ENCODE measurements around the gene RORB.

The RORB gene

GRCh38 chr9:74663439-74663838, 166.3 kb downstream of the RORB start:
- Histone ChIP-seq H3K4me3 (ENCODE audit: control insufficient read depth in 1 of 7, extremely low read depth in 1 of 7, insufficient read depth in 4 of 7, low read depth in 2 of 7, low read length in 6 of 7) (no peak overlapping the region), H3K27me3 (replicated peaks in 2 of 5; ENCODE audit: control insufficient read depth in 4 of 5, insufficient read depth in 5 of 5, low read length in 4 of 5) (peaks cover 0 to 2% (median 0%) of the 10 kb centered on the region in 5 experiments), H3K36me3 (ENCODE audit: control insufficient read depth in 4 of 4, insufficient read depth in 4 of 4, low read length in 3 of 4) (no peaks in the 10 kb centered on the region), H3K4me1 (ENCODE audit: control extremely low read depth in 1 of 4, control insufficient read depth in 4 of 4, insufficient read depth in 4 of 4, low read length in 3 of 4) (no peaks in the 10 kb centered on the region), H3K27ac (ENCODE audit: insufficient read depth in 1 of 2, low read depth in 1 of 2, low read length in 2 of 2, poor library complexity in 1 of 2, severe bottlenecking in 2 of 2) (no peak overlapping the region), H3K9me3 (ENCODE audit: control extremely low read depth in 1 of 5, control insufficient read depth in 4 of 5, insufficient read depth in 2 of 5, low read depth in 1 of 5, low read length in 4 of 5) (no peaks in the 10 kb centered on the region)
- no CpG with 5 or more reads among the region's 1 CpG for WGBS (ENCODE audit: insufficient coverage)
- DNase-seq = no peak
- ChIA-PET POLR2A (no interaction called here), CTCF (no interaction called here)

GRCh38 chr9:74666625-74667316, 169.6 kb downstream of the RORB start:
- Histone ChIP-seq H3K27me3 (replicated peaks in 2 of 5; ENCODE audit: control insufficient read depth in 4 of 5, insufficient read depth in 5 of 5, low read length in 4 of 5) (peaks cover 0 to 2% (median 0%) of the 10 kb centered on the region in 5 experiments), H3K9me3 (ENCODE audit: control extremely low read depth in 1 of 5, control insufficient read depth in 4 of 5, insufficient read depth in 2 of 5, low read depth in 1 of 5, low read length in 4 of 5) (no peaks in the 10 kb centered on the region), H3K4me3 (ENCODE audit: control insufficient read depth in 1 of 7, extremely low read depth in 1 of 7, insufficient read depth in 4 of 7, low read depth in 2 of 7, low read length in 6 of 7) (no peak overlapping the region), H3K4me1 (ENCODE audit: control extremely low read depth in 1 of 4, control insufficient read depth in 4 of 4, insufficient read depth in 4 of 4, low read length in 3 of 4) (no peaks in the 10 kb centered on the region), H3K27ac (ENCODE audit: insufficient read depth in 1 of 2, low read depth in 1 of 2, low read length in 2 of 2, poor library complexity in 1 of 2, severe bottlenecking in 2 of 2) (no peak overlapping the region), H3K36me3 (ENCODE audit: control insufficient read depth in 4 of 4, insufficient read depth in 4 of 4, low read length in 3 of 4) (no peaks in the 10 kb centered on the region)
- ChIA-PET POLR2A (interaction anchor here (0.6 kb wide), 1 partner anchor 17 kb away, joined by 3 read pairs; no protein-coding TSS in a partner anchor), CTCF (interaction anchor here (0.9 to 1.1 kb wide), 2 partner anchors 10 to 27 kb away, joined by 3 read pairs; no protein-coding TSS in a partner anchor)
- no peak for DNase-seq
- WGBS (ENCODE audit: insufficient coverage) = 100% methylated on average over 3 of the region's 4 CpGs

- H3K36me3 ChIP-seq (ENCODE audit: control insufficient read depth in 4 of 4, insufficient read depth in 4 of 4, low read length in 3 of 4) = no peaks in the 10 kb centered on the region
- H3K4me1 ChIP-seq (ENCODE audit: control extremely low read depth in 1 of 4, control insufficient read depth in 4 of 4, insufficient read depth in 4 of 4, low read length in 3 of 4) = no peaks in the 10 kb centered on the region
- DNase-seq = no peak
- POLR2A ChIA-PET = no interaction called here
- no peak overlapping the region for H3K27ac ChIP-seq (ENCODE audit: insufficient read depth in 1 of 2, low read depth in 1 of 2, low read length in 2 of 2, poor library complexity in 1 of 2, severe bottlenecking in 2 of 2)
- H3K27me3 ChIP-seq (replicated peaks in 2 of 5; ENCODE audit: control insufficient read depth in 4 of 5, insufficient read depth in 5 of 5, low read length in 4 of 5) = no peaks in the 10 kb centered on the region
- no CpG with 5 or more reads among the region's 2 CpGs for WGBS (ENCODE audit: insufficient coverage)
- CTCF ChIA-PET = no interaction called here
- H3K9me3 ChIP-seq (ENCODE audit: control extremely low read depth in 1 of 5, control insufficient read depth in 4 of 5, insufficient read depth in 2 of 5, low read depth in 1 of 5, low read length in 4 of 5) = no peaks in the 10 kb centered on the region
- no peak overlapping the region for H3K4me3 ChIP-seq (ENCODE audit: control insufficient read depth in 1 of 7, extremely low read depth in 1 of 7, insufficient read depth in 4 of 7, low read depth in 2 of 7, low read length in 6 of 7)
Observed at GRCh38 chr9:74672237-74672636, 175.1 kb downstream of the RORB start.

GRCh38 chr9:74674077-74674476, 176.9 kb downstream of the RORB start:
- no peaks in the 10 kb centered on the region for H3K27me3 ChIP-seq (replicated peaks in 2 of 5; ENCODE audit: control insufficient read depth in 4 of 5, insufficient read depth in 5 of 5, low read length in 4 of 5)
- no peaks in the 10 kb centered on the region for H3K4me1 ChIP-seq (ENCODE audit: control extremely low read depth in 1 of 4, control insufficient read depth in 4 of 4, insufficient read depth in 4 of 4, low read length in 3 of 4)
- H3K9me3 ChIP-seq (ENCODE audit: control extremely low read depth in 1 of 5, control insufficient read depth in 4 of 5, insufficient read depth in 2 of 5, low read depth in 1 of 5, low read length in 4 of 5) = no peaks in the 10 kb centered on the region
- DNase-seq = no peak
- H3K27ac ChIP-seq (ENCODE audit: insufficient read depth in 1 of 2, low read depth in 1 of 2, low read length in 2 of 2, poor library complexity in 1 of 2, severe bottlenecking in 2 of 2) = no peak overlapping the region
- ChIA-PET CTCF (no interaction called here), POLR2A (no interaction called here)
- H3K36me3 ChIP-seq (ENCODE audit: control insufficient read depth in 4 of 4, insufficient read depth in 4 of 4, low read length in 3 of 4) = no peaks in the 10 kb centered on the region
- WGBS (ENCODE audit: insufficient coverage) = 65% methylated on average over 4 of the region's 6 CpGs
- H3K4me3 ChIP-seq (ENCODE audit: control insufficient read depth in 1 of 7, extremely low read depth in 1 of 7, insufficient read depth in 4 of 7, low read depth in 2 of 7, low read length in 6 of 7) = no peak overlapping the region

- Histone ChIP-seq H3K27me3 (replicated peaks in 2 of 5; ENCODE audit: control insufficient read depth in 4 of 5, insufficient read depth in 5 of 5, low read length in 4 of 5) (peaks cover 0 to 2% (median 0%) of the 10 kb centered on the region in 5 experiments), H3K4me3 (ENCODE audit: control insufficient read depth in 1 of 7, extremely low read depth in 1 of 7, insufficient read depth in 4 of 7, low read depth in 2 of 7, low read length in 6 of 7) (no peak overlapping the region), H3K4me1 (ENCODE audit: control extremely low read depth in 1 of 4, control insufficient read depth in 4 of 4, insufficient read depth in 4 of 4, low read length in 3 of 4) (no peaks in the 10 kb centered on the region), H3K36me3 (ENCODE audit: control insufficient read depth in 4 of 4, insufficient read depth in 4 of 4, low read length in 3 of 4) (no peaks in the 10 kb centered on the region), H3K27ac (ENCODE audit: insufficient read depth in 1 of 2, low read depth in 1 of 2, low read length in 2 of 2, poor library complexity in 1 of 2, severe bottlenecking in 2 of 2) (no peak overlapping the region), H3K9me3 (ENCODE audit: control extremely low read depth in 1 of 5, control insufficient read depth in 4 of 5, insufficient read depth in 2 of 5, low read depth in 1 of 5, low read length in 4 of 5) (no peaks in the 10 kb centered on the region)
- no peak for DNase-seq
- ChIA-PET CTCF (no interaction called here), POLR2A (no interaction called here)
- WGBS (ENCODE audit: insufficient coverage) = 43% methylated on average over 1 of the region's 3 CpGs
Observed at GRCh38 chr9:74681906-74682305, 184.8 kb downstream of the RORB start.

GRCh38 chr9:74683322-74683721, 186.2 kb downstream of the RORB start:
- 100% methylated on average over 3 of the region's 4 CpGs for WGBS (ENCODE audit: insufficient coverage)
- Histone ChIP-seq H3K9me3 (ENCODE audit: control extremely low read depth in 1 of 5, control insufficient read depth in 4 of 5, insufficient read depth in 2 of 5, low read depth in 1 of 5, low read length in 4 of 5) (no peaks in the 10 kb centered on the region), H3K27ac (ENCODE audit: insufficient read depth in 1 of 2, low read depth in 1 of 2, low read length in 2 of 2, poor library complexity in 1 of 2, severe bottlenecking in 2 of 2) (no peak overlapping the region), H3K27me3 (replicated peaks in 2 of 5; ENCODE audit: control insufficient read depth in 4 of 5, insufficient read depth in 5 of 5, low read length in 4 of 5) (peaks cover 0 to 2% (median 0%) of the 10 kb centered on the region in 5 experiments), H3K36me3 (ENCODE audit: control insufficient read depth in 4 of 4, insufficient read depth in 4 of 4, low read length in 3 of 4) (no peaks in the 10 kb centered on the region), H3K4me1 (ENCODE audit: control extremely low read depth in 1 of 4, control insufficient read depth in 4 of 4, insufficient read depth in 4 of 4, low read length in 3 of 4) (no peaks in the 10 kb centered on the region), H3K4me3 (ENCODE audit: control insufficient read depth in 1 of 7, extremely low read depth in 1 of 7, insufficient read depth in 4 of 7, low read depth in 2 of 7, low read length in 6 of 7) (no peak overlapping the region)
- POLR2A ChIA-PET = no interaction called here
- DNase-seq = no peak
- CTCF ChIA-PET = no interaction called here

GRCh38 chr9:74691058-74691457, 193.9 kb downstream of the RORB start:
- POLR2A ChIA-PET = no interaction called here
- CTCF ChIA-PET = no interaction called here
- WGBS (ENCODE audit: insufficient coverage) = 96% methylated on average over 4 of the region's 8 CpGs

More at GRCh38 chr9:74691058-74691457, 193.9 kb downstream of the RORB start:
- H3K4me1 ChIP-seq (ENCODE audit: control extremely low read depth in 1 of 4, control insufficient read depth in 4 of 4, insufficient read depth in 4 of 4, low read length in 3 of 4) = no peaks in the 10 kb centered on the region
- no peaks in the 10 kb centered on the region for H3K36me3 ChIP-seq (ENCODE audit: control insufficient read depth in 4 of 4, insufficient read depth in 4 of 4, low read length in 3 of 4)
- H3K27ac ChIP-seq (ENCODE audit: insufficient read depth in 1 of 2, low read depth in 1 of 2, low read length in 2 of 2, poor library complexity in 1 of 2, severe bottlenecking in 2 of 2) = no peak overlapping the region
- no peak overlapping the region for H3K4me3 ChIP-seq (ENCODE audit: control insufficient read depth in 1 of 7, extremely low read depth in 1 of 7, insufficient read depth in 4 of 7, low read depth in 2 of 7, low read length in 6 of 7)
- DNase-seq = no peak
- no peaks in the 10 kb centered on the region for H3K27me3 ChIP-seq (replicated peaks in 2 of 5; ENCODE audit: control insufficient read depth in 4 of 5, insufficient read depth in 5 of 5, low read length in 4 of 5)
- H3K9me3 ChIP-seq (ENCODE audit: control extremely low read depth in 1 of 5, control insufficient read depth in 4 of 5, insufficient read depth in 2 of 5, low read depth in 1 of 5, low read length in 4 of 5) = no peaks in the 10 kb centered on the region
